CD4-positive, alpha-beta T cell treated with Interleukin-12 subunit alpha and Interleukin-12 subunit beta, for 1 hour (primary cell): Measurements from ENCODE around the gene SLC38A1.

Source experiments
- DNase-seq: peaks from one replicate; pipeline ENCODE4 v3.0.0-alpha.2; 2020

SLC38A1 gene

DNA sequence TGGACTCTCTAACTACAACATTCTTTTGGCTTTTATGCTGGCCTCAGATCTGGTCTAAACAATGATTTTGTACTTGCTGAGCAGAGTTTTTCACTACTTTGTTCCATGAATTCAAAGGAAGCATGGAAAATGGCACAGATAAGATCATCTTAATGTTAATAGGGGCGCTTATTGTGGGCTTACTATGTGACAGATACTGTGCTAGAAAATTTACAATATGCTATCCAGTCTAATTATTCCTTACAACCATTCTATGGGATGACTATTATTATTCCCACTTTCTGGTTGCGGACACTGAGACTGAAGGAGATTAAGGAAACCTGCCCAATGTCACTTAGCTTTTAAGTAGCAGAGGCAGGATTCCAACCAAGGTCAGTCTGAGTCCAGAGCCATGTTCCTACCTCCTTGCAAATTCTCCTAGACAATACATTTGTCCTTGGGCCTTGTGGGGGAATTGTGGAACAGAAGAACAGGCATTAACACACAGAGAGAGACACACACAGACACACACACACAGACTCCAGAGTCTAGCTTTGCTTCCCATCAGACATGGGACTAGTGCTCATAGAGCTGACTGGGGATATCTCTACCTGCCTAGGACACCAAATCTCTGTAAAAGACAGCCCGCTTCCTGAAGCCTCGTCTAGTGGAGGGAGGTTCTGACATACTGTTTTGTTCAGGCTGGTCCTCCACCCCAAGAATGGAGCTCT is 107.7 kb downstream of the SLC38A1 start:
- DNase-seq = no peak

DNA sequence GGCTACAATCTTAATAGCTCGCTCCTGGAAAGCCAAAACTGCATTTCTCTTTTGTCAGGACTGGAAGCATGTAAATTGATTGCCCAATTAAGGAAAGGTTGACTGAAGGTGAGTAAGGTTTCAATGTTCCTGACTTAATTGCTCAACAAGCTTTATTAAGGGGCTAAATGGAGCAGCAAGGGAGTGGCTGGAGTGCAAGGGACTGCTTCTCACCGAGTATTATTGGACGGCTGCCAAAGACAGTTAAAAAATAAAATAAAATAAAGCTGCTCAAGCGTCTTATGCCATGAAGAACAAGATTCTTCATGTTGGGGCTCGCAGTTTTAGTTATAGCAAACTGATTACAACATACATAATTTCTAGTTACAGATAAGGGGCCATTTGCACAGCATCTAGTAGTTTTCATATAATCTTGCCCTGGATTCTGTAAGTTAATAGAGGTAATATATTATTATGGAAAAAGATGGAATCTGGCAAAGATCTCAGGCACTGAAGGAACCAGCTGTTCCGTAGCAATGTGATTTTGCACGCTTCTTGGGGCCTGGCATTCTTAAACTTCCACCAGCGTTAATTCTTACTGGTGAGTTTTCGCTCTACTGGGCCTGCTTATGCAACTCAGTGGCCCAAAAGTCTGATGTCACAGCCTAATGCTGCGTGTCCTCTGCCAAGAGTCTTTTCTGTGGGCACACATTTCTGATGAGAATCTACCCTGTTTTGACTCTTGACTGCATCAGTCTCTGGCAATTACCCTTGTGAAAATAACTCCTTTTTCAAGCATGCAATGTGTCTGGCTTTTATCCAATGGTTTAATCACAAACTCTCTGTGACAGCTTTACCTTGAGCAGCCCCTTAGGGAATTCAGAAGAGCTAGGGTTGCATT is 108.5 kb downstream of the SLC38A1 start:
- no peak for DNase-seq

GRCh38 chr12:46159309-46159901 is 109.4 kb downstream of the SLC38A1 start:
- DNase-seq = no peak

DNA sequence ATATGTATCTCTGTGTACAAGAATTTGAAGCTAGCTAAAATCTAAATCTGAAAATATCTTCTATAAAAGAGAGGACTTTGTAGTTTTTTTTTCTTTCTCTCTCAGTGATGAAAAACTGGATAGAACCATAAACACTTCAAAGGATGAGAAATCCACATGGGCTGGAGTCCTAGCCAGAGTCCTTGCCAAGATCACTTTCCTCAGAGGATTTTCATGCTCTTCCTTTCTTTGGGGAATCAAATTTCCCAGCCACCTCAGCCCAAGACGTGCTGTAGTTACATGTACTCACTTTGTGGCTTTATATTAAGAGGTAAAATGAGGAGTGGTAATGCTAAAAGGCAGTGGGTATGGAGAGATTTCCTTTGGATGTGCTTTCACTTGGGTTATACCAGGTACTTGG is 110.3 kb downstream of the SLC38A1 start:
- DNase-seq = no peak

GRCh38 chr12:46154221-46154985 is 114.4 kb downstream of the SLC38A1 start:
- DNase-seq = no peak

GRCh38 chr12:46153268-46153872 is 115.5 kb downstream of the SLC38A1 start:
- DNase-seq = peak; percentile 48

GRCh38 chr12:46152456-46152855 is 116.4 kb downstream of the SLC38A1 start:
- no peak for DNase-seq

GRCh38 chr12:46150735-46151134 is 118.1 kb downstream of the SLC38A1 start:
- DNase-seq = no peak

GRCh38 chr12:46149905-46150304 is 118.9 kb downstream of the SLC38A1 start:
- no peak for DNase-seq

DNA sequence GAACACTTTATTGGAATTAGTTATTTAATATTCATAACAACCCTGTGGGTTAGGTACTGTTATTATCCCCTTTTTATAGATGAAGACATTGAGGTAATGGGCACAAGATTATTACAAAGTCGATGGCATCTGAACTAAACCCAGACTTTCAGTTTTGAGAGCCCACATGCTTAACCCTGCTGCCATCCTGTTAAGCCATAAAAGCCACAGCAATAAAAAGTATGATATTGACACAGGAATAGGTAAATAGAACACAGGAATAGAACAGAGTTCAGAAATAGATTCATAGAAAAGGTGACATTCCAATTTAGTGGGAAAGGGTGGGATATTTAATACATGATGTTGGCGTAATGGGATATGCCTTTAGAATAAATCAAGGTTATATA is 119.8 kb downstream of the SLC38A1 start:
- no peak for DNase-seq

DNA sequence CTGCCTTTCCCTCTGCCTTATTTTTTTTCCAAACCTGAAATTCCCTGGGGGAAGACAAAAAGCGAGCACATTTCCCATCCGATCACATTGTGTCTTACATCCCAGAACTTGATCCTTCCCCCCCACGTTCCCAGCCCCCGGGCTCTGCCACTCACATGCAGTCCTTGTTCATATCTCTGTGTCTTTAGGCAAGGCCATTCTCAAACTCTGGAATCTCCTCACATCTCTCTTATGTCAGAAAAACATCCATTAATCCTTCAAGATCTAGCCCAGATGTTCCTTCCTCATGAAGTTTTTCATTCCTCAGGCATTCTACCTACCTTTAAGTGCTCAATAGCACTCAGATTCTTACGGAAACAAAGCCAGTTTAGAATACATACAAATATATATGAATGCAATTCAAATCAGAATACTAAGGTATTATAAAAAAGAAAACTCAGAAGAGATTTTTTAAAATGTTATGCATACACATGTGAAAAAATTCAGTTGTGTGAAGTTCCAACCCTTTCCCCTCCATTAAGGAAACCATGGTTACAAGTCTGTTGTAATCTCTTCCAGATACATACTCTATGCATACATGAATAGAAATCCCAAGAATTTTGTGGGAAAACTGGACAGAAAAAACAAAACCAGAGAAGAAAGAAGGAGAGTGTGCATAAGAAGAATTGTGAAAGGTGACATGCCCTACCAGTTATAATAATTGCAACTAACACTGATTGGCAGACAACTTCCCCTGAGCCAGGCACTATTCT is 120.3 kb downstream of the SLC38A1 start:
- no peak for DNase-seq

GRCh38 chr12:46147144-46147543 is 121.7 kb downstream of the SLC38A1 start:
- no peak for DNase-seq

DNA sequence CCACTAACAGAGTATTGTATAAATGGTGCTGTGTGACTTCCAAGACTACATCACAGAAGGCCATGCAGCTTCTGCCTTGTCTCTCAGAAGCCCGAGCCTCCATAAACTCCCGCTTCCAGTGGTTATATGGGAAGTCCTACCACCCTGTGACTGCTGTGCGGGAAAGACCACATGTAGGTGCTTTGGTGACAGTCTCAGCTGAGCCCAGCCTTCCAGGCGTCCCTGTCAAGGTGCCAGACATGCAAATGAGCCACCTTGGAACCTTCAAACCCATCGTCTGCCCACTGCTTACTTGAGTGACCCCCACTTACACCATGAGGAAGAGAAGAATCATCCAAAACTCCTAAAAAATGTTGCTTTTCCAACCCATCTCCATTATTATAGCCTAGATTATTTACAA is 123.0 kb downstream of the SLC38A1 start:
- DNase-seq = no peak

DNA sequence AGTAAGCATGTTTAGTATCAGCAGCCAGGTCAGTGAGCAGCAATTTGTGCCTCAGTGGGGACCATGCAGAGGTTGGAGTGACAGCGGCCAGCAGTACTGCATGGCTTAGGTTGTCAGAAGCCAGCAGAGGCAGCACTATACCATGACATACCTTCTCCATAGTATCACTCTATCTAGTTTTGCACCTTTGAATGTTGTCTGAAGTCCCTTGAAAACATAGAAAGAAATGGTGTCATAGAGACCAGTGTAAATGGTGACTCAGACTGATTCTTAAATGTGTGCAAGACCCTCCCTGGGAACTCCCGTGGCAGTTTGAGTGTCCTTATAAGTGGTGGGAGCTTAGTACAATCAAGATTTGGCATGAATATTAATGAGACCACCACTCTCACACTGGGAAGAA is 124.4 kb downstream of the SLC38A1 start:
- no peak for DNase-seq

GRCh38 chr12:46136249-46136648 is 132.6 kb downstream of the SLC38A1 start:
- no peak for DNase-seq

GRCh38 chr12:46135750-46136149 is 133.1 kb downstream of the SLC38A1 start:
- DNase-seq = no peak

GRCh38 chr12:46134852-46135251 is 134.0 kb downstream of the SLC38A1 start:
- no peak for DNase-seq

- DNase-seq = no peak
Observed at GRCh38 chr12:46134205-46134811, 134.5 kb downstream of the SLC38A1 start.

GRCh38 chr12:46133751-46134150 is 135.1 kb downstream of the SLC38A1 start:
- DNase-seq = no peak
